ENCODE results near the gene ELFN1.
"Not testable (repeated sequence)": the region's sequence is repeated elsewhere in the genome, so short reads cannot be mapped to it uniquely, and the experiment has no call there.

Gene ELFN1

DNA sequence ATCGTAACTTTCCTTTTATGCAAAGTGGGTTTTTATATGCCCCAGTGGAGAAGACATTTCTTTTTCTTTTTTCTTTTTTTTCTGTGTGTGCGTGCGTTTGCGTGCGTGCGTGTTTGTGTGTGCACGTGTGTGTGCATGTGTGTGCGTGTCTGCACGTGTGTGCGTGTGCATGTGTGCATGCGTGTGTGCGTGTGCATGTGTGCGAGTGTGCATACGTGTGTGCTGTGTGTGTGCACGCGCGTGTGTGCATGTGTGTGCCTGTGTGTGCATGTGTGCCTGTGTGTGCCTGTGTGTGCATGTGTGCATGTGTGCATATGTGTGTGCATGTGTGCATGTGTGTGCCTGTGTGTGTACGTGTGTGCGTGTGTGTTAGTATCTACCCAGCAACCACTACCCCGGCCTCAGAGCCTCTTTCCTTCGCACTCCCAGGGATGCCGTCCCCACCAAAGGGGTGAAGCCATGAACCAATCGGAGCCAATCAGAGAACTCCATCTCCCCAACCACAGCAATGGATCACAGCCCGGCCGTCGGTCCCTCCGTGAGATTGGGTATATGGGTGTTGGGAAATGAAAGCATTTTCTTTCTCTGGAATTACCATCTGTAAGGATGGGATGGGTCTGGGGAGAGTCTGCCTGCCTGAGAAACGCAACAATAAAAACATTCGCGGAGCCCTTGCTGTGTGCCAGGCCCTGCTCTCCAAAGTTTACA is 92.3 kb downstream of the ELFN1 start:
- H3K9me3 ChIP-seq (ENCODE audit: severe bottlenecking), result no peaks in the 10 kb centered on the region
- no peak overlapping the region for H3K4me3 ChIP-seq (ENCODE audit: low read depth, low read length)
- H3K27ac ChIP-seq, result no peak overlapping the region
- no peak for TF ChIP-seq CTCF (IDR thresholded peaks at IDR 0.05; ENCODE audit: low read depth, low read length)
- H3K27me3 ChIP-seq (ENCODE audit: insufficient read depth, low read depth, severe bottlenecking), result no peaks in the 10 kb centered on the region
- H3K36me3 ChIP-seq, result no peaks in the 10 kb centered on the region
- DNase-seq, result no peak

DNA sequence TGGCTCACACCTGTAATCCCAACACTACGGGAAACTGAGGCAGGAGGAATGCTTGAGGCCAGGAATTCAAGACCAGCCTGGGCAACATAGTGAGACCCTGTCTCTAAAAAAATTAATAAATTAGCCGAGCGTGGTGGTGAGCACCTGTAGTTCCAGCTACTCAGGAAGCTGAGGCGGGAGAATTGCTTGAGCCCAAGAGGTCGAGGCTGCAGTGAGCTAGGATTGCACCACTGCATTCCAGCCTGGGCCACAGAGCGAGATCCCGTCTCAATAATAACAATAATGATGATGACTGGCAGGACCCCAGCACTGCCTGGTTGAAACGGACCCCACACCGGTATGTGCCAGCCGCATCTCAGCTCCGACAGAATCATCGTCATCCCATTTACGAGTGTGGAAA is 93.0 kb downstream of the ELFN1 start:
- H3K4me3 ChIP-seq (ENCODE audit: low read depth, low read length), result no peak overlapping the region

GRCh38 chr7:1763911-1764310 is 93.8 kb downstream of the ELFN1 start:
- not testable (repeated sequence) for H3K36me3 ChIP-seq; H3K27ac ChIP-seq; H3K4me3 ChIP-seq (ENCODE audit: low read depth, low read length); H3K27me3 ChIP-seq (ENCODE audit: insufficient read depth, low read depth, severe bottlenecking); DNase-seq; H3K9me3 ChIP-seq (ENCODE audit: severe bottlenecking)

More for the DNA sequence above, 93.0 kb downstream of the ELFN1 start:
- no peak for TF ChIP-seq CTCF (IDR thresholded peaks at IDR 0.05; ENCODE audit: low read depth, low read length)
- H3K27me3 ChIP-seq (ENCODE audit: insufficient read depth, low read depth, severe bottlenecking), result no peaks in the 10 kb centered on the region
- no peaks in the 10 kb centered on the region for H3K36me3 ChIP-seq
- H3K27ac ChIP-seq, result no peak overlapping the region
- H3K9me3 ChIP-seq (ENCODE audit: severe bottlenecking), result no peaks in the 10 kb centered on the region
- no peak for DNase-seq

GRCh38 chr7:1765336-1765735 is 95.3 kb downstream of the ELFN1 start:
- Histone ChIP-seq H3K9me3 (ENCODE audit: severe bottlenecking) (no peaks in the 10 kb centered on the region), H3K27ac (no peak overlapping the region), H3K27me3 (ENCODE audit: insufficient read depth, low read depth, severe bottlenecking) (no peaks in the 10 kb centered on the region), H3K4me3 (ENCODE audit: low read depth, low read length) (no peak overlapping the region), H3K36me3 (no peaks in the 10 kb centered on the region)
- TF ChIP-seq CTCF (IDR thresholded peaks at IDR 0.05; ENCODE audit: low read depth, low read length), result no peak
- no peak for DNase-seq

DNA sequence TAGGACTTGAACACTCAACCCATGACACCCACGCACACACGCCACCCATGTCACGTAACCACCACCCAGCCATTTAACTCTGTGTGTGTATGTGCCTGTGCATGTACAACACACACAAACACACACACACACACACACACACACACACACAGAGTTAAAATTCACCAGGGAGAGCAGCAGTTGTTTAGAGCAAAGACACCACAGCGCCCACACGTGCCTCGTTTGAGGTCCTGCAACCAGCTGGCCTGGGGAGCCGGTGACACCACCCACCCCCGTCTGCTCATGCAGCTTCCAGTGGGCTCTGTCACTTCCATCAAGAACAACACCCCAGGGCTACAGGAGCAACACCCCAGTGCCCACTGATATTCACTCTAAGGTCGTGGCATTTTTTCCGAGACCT is 97.4 kb downstream of the ELFN1 start:
- Histone ChIP-seq H3K9me3 (ENCODE audit: severe bottlenecking) (no peaks in the 10 kb centered on the region), H3K27me3 (ENCODE audit: insufficient read depth, low read depth, severe bottlenecking) (no peaks in the 10 kb centered on the region), H3K4me3 (ENCODE audit: low read depth, low read length) (no peak overlapping the region), H3K36me3 (no peaks in the 10 kb centered on the region), H3K27ac (no peak overlapping the region)
- peak; percentile 74 for DNase-seq
- TF ChIP-seq CTCF (IDR thresholded peaks at IDR 0.05; ENCODE audit: low read depth, low read length), result peak; percentile 85

DNA sequence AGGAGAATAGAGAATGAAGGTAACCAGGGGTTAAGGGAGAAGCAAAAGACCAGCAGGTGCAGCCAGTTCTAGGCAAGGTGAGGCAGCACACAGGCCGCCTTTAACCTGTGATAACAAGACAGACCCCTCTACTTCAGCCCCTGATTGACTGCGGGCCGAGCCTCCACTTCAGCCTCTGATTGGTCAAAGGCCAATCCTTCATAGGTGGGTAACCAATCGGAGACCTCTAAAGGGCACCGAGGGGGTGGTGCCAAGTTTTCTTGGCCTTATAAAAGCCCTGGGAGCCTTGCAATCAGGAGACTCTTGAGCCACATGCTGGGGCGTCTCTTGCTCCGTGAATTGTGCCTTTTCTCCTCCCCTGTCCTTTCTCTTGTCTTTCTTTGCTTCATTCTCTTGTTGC is 98.8 kb downstream of the ELFN1 start:
- no peak for DNase-seq
- no peak for TF ChIP-seq CTCF (IDR thresholded peaks at IDR 0.05; ENCODE audit: low read depth, low read length)
- Histone ChIP-seq H3K36me3 (no peaks in the 10 kb centered on the region), H3K27ac (no peak overlapping the region), H3K4me3 (ENCODE audit: low read depth, low read length) (no peak overlapping the region), H3K27me3 (ENCODE audit: insufficient read depth, low read depth, severe bottlenecking) (no peaks in the 10 kb centered on the region), H3K9me3 (ENCODE audit: severe bottlenecking) (no peaks in the 10 kb centered on the region)
